Mesenchymal stem cell (in vitro differentiated cells and primary cell): ENCODE results near the gene FNIP2.

Experiments
- DNase-seq: peaks from one replicate; pipeline ENCODE4 v3.0.0-alpha.2; 2013
- H2AFZ ChIP-seq: one replicate; pipeline ENCODE4 v1.6.1; 2013; ENCODE audit warnings: low read depth, mild to moderate bottlenecking, control low read depth, inconsistent platforms, low read length, moderate library complexity
- H2AK5ac ChIP-seq: 2 replicates; pipeline ENCODE4 v1.6.1; 2013; ENCODE audit warnings: low read length, moderate library complexity, mild to moderate bottlenecking, inconsistent platforms; ENCODE audit not compliant: severe bottlenecking
- H2BK120ac ChIP-seq: one replicate; pipeline ENCODE4 v1.6.1; 2013; ENCODE audit warnings: low read depth, mild to moderate bottlenecking, inconsistent platforms, low read length, moderate library complexity
- H2BK12ac ChIP-seq, 2 experiments: one replicate each; pipeline ENCODE4 v1.6.1; 2013; ENCODE audit warnings: inconsistent platforms in 2 of 2, low read length in 2 of 2, mild to moderate bottlenecking in 2 of 2, moderate library complexity in 2 of 2, control low read depth in 1 of 2
- H2BK15ac ChIP-seq: one replicate; pipeline ENCODE4 v1.6.1; 2013; ENCODE audit warnings: mild to moderate bottlenecking, low read depth, inconsistent platforms; ENCODE audit not compliant: poor library complexity, severe bottlenecking
- H2BK5ac ChIP-seq: 2 replicates; pipeline ENCODE4 v1.6.1; 2013; ENCODE audit warnings: low read depth, mild to moderate bottlenecking, low read length, control low read depth, inconsistent platforms; ENCODE audit not compliant: poor library complexity, severe bottlenecking
- H3K14ac ChIP-seq, 2 experiments: one replicate each; pipeline ENCODE4 v1.6.1; 2013; ENCODE audit warnings: inconsistent platforms in 2 of 2, low read length in 2 of 2, control low read depth in 1 of 2, mild to moderate bottlenecking in 1 of 2, moderate library complexity in 1 of 2
- H3K18ac ChIP-seq, 2 experiments: one replicate each; pipeline ENCODE4 v1.6.1; 2013; ENCODE audit warnings: inconsistent platforms in 2 of 2, low read length in 2 of 2, control low read depth in 1 of 2, low read depth in 1 of 2, mild to moderate bottlenecking in 1 of 2
- H3K23ac ChIP-seq, 2 experiments: one replicate each; pipeline ENCODE4 v1.6.1; 2013; ENCODE audit warnings: inconsistent platforms in 2 of 2, low read length in 2 of 2, mild to moderate bottlenecking in 2 of 2, moderate library complexity in 2 of 2, control low read depth in 1 of 2
- H3K27ac ChIP-seq: 2 replicates; pipeline ENCODE4 v1.5.1; 2013; ENCODE audit warnings: mild to moderate bottlenecking, moderate library complexity, low read length, control low read depth, inconsistent platforms; ENCODE audit not compliant: poor library complexity, severe bottlenecking
- H3K27me3 ChIP-seq, 2 experiments: 2 replicates each; pipeline versions ENCODE4 v1.6.1 to v1.7.0; 2013; ENCODE audit warnings: low read length in 2 of 2, mild to moderate bottlenecking in 2 of 2, moderate library complexity in 2 of 2, control low read depth in 1 of 2, inconsistent platforms in 1 of 2; ENCODE audit not compliant: control insufficient read depth in 1 of 2, insufficient read depth in 1 of 2
- H3K36me3 ChIP-seq, 2 experiments: 2 replicates each; pipeline versions ENCODE4 v1.6.1 to v1.7.0; 2013; ENCODE audit warnings: low read length in 2 of 2, control low read depth in 1 of 2, inconsistent platforms in 1 of 2, low read depth in 1 of 2, mild to moderate bottlenecking in 1 of 2; ENCODE audit not compliant: insufficient read depth in 2 of 2, control insufficient read depth in 1 of 2
- H3K4ac ChIP-seq, 2 experiments: one replicate each; pipeline ENCODE4 v1.6.1; 2013; ENCODE audit warnings: inconsistent platforms in 2 of 2, low read length in 2 of 2, mild to moderate bottlenecking in 2 of 2, moderate library complexity in 2 of 2, control low read depth in 1 of 2, low read depth in 1 of 2
- H3K4me1 ChIP-seq: 2 replicates; pipeline ENCODE4 v1.6.1; 2013; ENCODE audit warnings: low read depth, low read length, control low read depth; ENCODE audit not compliant: control insufficient read depth, insufficient read depth
- H3K4me2 ChIP-seq: 2 replicates; pipeline ENCODE4 v1.6.1; 2013; ENCODE audit warnings: low read length, mild to moderate bottlenecking, inconsistent platforms; ENCODE audit not compliant: poor library complexity, severe bottlenecking
- H3K4me3 ChIP-seq, 2 experiments: 2 replicates each; pipeline versions ENCODE4 v1.5.1 to v1.7.0; 2013; ENCODE audit warnings: low read length in 2 of 2, mild to moderate bottlenecking in 2 of 2, control low read depth in 1 of 2, low read depth in 1 of 2; ENCODE audit not compliant: insufficient read depth in 1 of 2
- H3K79me1 ChIP-seq: replicated peaks from 2 replicates; pipeline ENCODE4 v1.6.1; 2013; ENCODE audit warnings: mild to moderate bottlenecking, control low read depth, low read length, inconsistent platforms; ENCODE audit not compliant: poor library complexity, severe bottlenecking
- H3K9ac ChIP-seq: 2 replicates; pipeline ENCODE4 v1.7.0; 2013; ENCODE audit warnings: mild to moderate bottlenecking, low read length, moderate library complexity
- H3K9me3 ChIP-seq: 2 replicates; pipeline ENCODE4 v1.7.0; 2013; ENCODE audit warnings: mild to moderate bottlenecking, low read length; ENCODE audit not compliant: control insufficient read depth
- H4K8ac ChIP-seq: one replicate; pipeline ENCODE4 v1.6.1; 2013; ENCODE audit warnings: inconsistent platforms, mild to moderate bottlenecking, low read length, moderate library complexity
- H4K91ac ChIP-seq: one replicate; pipeline ENCODE4 v1.6.1; 2013; ENCODE audit warnings: mild to moderate bottlenecking, low read length, inconsistent platforms
- WGBS: methylation state at CpG from one replicate; pipeline ENCODE4 v1.1.7; 2013; ENCODE audit warnings: mixed read lengths; 5-methylcytosine and 5-hydroxymethylcytosine counted together

Gene FNIP2

GRCh38 chr4:158821228-158821971 is 52.6 kb downstream of the FNIP2 start:
- 73% methylated on average over 4 of the region's 4 CpGs for WGBS
- H3K4ac ChIP-seq: no peak overlapping the region
- H3K4me2 ChIP-seq: no peak overlapping the region
- H2BK12ac ChIP-seq: no peak overlapping the region
- H4K91ac ChIP-seq: no peak overlapping the region
- no peak overlapping the region for H2BK15ac ChIP-seq
- peaks cover 11% of the 10 kb centered on the region for H3K4me1 ChIP-seq
- H2BK120ac ChIP-seq: peak overlapping the region; percentile 42
- H3K18ac ChIP-seq: peak overlapping the region in 1 of 2 experiments; percentile 21
- H3K27ac ChIP-seq: no peak overlapping the region
- H4K8ac ChIP-seq: no peak overlapping the region
- peak; percentile 50 for DNase-seq
- H3K4me3 ChIP-seq: no peak overlapping the region
- peaks cover 34% of the 10 kb centered on the region for H3K79me1 ChIP-seq
- no peak overlapping the region for H3K14ac ChIP-seq
- H3K9ac ChIP-seq: peak overlapping the region; percentile 61
- no peaks in the 10 kb centered on the region for H3K27me3 ChIP-seq
- H3K36me3 ChIP-seq: peaks cover 0 to under 1% of the 10 kb centered on the region in 2 experiments
- H3K23ac ChIP-seq: no peak overlapping the region
- no peak overlapping the region for H2AFZ ChIP-seq
- H3K9me3 ChIP-seq: no peaks in the 10 kb centered on the region
- H2BK5ac ChIP-seq: no peak overlapping the region
- H2AK5ac ChIP-seq: no peak overlapping the region

GRCh38 chr4:158822348-158822747 is 53.5 kb downstream of the FNIP2 start:
- Histone ChIP-seq H3K27me3 (no peaks in the 10 kb centered on the region), H2AK5ac (peak overlapping the region; percentile 65), H2BK120ac (no peak overlapping the region), H3K9me3 (no peaks in the 10 kb centered on the region), H3K14ac (no peak overlapping the region), H3K9ac (no peak overlapping the region), H3K4me1 (peaks cover 12% of the 10 kb centered on the region), H3K4ac (peak overlapping the region in 1 of 2 experiments; percentile 75), H3K36me3 (peaks cover 0 to 8% of the 10 kb centered on the region in 2 experiments), H2BK5ac (no peak overlapping the region), H2BK12ac (no peak overlapping the region), H2AFZ (no peak overlapping the region), H2BK15ac (no peak overlapping the region), H3K23ac (no peak overlapping the region), H3K18ac (peak overlapping the region; percentile 21 to 43), H3K79me1 (peaks cover 36% of the 10 kb centered on the region), H4K91ac (no peak overlapping the region), H3K27ac (no peak overlapping the region), H3K4me3 (no peak overlapping the region), H3K4me2 (no peak overlapping the region), H4K8ac (no peak overlapping the region)
- DNase-seq: no peak
- 88% methylated on average over 7 of the region's 7 CpGs for WGBS

DNA sequence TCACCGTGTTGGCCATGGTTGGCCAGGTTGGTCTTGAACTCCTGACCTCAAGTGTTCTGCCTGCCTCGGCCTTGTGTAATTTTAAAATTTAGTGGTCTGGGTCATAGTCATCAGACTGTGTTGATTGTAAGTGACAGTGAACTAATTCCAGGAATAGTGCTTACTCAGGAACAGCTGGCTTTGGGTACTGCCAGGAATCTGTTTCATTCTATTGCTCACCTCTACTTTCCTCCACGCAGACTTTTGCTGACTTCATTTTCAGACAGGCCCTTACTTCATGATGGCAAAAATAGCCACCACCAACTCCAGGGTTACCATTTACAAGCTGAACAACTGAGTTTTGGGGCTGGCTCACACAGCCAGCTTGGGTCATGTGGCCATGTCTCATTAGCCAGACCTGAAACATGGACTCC is 54.6 kb downstream of the FNIP2 start:
- Histone ChIP-seq H3K79me1 (peaks cover 33% of the 10 kb centered on the region), H4K8ac (peak overlapping the region; percentile 75), H2AK5ac (peak overlapping the region; percentile 73), H2BK12ac (peak overlapping the region in 1 of 2 experiments; percentile 77), H3K4me1 (peaks cover 11% of the 10 kb centered on the region), H4K91ac (no peak overlapping the region), H2AFZ (no peak overlapping the region), H3K18ac (peak overlapping the region; percentile 34 to 74), H3K4me3 (no peak overlapping the region), H3K27me3 (no peaks in the 10 kb centered on the region), H3K23ac (no peak overlapping the region), H2BK15ac (no peak overlapping the region), H3K9me3 (no peaks in the 10 kb centered on the region), H3K14ac (no peak overlapping the region), H3K27ac (no peak overlapping the region), H3K4me2 (no peak overlapping the region), H3K36me3 (peaks cover 0 to 20% of the 10 kb centered on the region in 2 experiments), H2BK5ac (no peak overlapping the region), H3K9ac (peak overlapping the region; percentile 60), H3K4ac (no peak overlapping the region), H2BK120ac (no peak overlapping the region)
- peak; percentile 66 for DNase-seq
- WGBS: 76% methylated on average over 3 of the region's 3 CpGs

DNA sequence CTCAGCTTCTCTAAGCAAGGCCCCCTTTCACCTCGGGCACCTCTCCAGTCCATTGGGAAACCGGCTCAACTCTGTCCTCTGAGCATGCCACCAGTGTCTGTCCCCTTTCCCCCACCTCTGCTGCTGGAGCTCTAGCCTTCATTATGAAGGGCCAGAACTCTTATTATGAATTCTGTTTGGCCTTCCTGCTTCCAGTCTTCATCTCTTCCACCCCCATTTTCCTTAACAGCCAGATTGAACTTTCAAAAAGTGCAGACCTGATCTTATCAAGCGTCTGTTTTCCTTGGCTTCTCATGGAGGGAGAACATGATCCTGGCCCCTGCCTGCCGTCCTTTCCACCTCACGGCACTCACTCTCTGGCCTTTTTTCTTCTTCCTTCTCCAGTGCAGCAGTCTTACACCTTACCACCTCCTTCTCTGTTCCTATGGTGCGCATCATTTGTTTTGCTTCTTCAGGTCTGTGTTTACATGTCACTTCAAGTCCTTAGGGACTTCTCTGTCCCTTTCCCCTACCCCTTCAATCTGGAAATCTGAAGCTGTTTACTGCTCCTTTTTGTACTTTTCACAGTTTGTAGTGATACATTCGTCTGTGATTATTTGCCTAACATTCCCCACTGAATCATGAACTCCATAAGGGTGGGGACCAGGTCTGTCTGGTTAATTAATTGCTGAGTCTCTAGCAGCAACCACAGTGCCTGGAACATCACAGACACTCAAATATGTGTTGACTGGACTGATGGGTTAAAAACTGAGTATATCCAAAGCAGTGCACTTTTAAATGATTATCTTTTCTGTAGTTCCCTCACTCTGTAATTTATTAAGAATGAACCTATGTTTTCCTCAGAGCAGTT is 55.8 kb downstream of the FNIP2 start:
- peak overlapping the region in 1 of 2 experiments; percentile 1 for H3K4me3 ChIP-seq
- peak overlapping the region; percentile 44 for H3K27ac ChIP-seq
- H3K36me3 ChIP-seq: peaks cover 0 to 31% of the 10 kb centered on the region in 2 experiments
- no peak overlapping the region for H3K4me2 ChIP-seq
- peak; percentile 55 for DNase-seq
- H3K9me3 ChIP-seq: no peaks in the 10 kb centered on the region
- H3K4me1 ChIP-seq: peaks cover 11% of the 10 kb centered on the region
- peak overlapping the region; percentile 64 for H2AK5ac ChIP-seq
- WGBS: 47% methylated on average over 6 of the region's 7 CpGs
- no peak overlapping the region for H2BK5ac ChIP-seq
- H4K91ac ChIP-seq: peak overlapping the region; percentile 76
- H2AFZ ChIP-seq: no peak overlapping the region
- H3K27me3 ChIP-seq: no peaks in the 10 kb centered on the region
- H3K18ac ChIP-seq: peak overlapping the region; percentile 67 to 94
- H3K9ac ChIP-seq: peak overlapping the region; percentile 60
- H4K8ac ChIP-seq: peak overlapping the region; percentile 83
- no peak overlapping the region for H2BK120ac ChIP-seq
- H3K79me1 ChIP-seq: peaks cover 31% of the 10 kb centered on the region
- H2BK15ac ChIP-seq: no peak overlapping the region
- H3K14ac ChIP-seq: no peak overlapping the region
- H3K23ac ChIP-seq: no peak overlapping the region
- H2BK12ac ChIP-seq: peak overlapping the region; percentile 23 to 81
- peak overlapping the region in 1 of 2 experiments; percentile 54 for H3K4ac ChIP-seq
